Inferior parietal cortex (tissue), 1 donor: ENCODE measurements around the gene HTR1E.
"Not testable (repeated sequence)": the region's sequence is repeated elsewhere in the genome, so short reads cannot be mapped to it uniquely, and the experiment has no call there.

Source experiments
- DNase-seq: peaks from one replicate; pipeline ENCODE4 v3.0.0-alpha.2; 2016; ENCODE audit errors: extremely low spot score

HTR1E gene

GRCh38 chr6:86973088-86973487 lies 35.8 kb downstream of the HTR1E start:
- DNase-seq, result no peak

DNA sequence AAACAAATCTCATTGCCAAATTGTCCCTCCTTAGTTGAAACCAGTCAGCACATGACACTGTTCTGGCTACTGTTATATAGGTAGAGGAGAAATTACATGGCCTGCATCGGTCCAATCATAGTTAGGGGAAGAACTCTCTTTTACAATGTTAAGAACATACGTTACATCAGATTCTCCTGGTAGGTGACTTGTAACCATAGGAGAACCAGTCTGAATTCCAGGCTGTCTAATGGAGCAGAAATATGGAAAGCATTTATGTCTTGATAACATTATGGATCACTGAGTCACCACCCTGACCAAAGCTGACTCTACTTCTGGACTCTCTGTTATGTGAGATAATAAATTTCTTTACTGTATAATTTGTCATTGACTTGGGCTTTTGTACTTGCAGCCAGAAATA lies 40.9 kb downstream of the HTR1E start:
- no peak for DNase-seq

DNA sequence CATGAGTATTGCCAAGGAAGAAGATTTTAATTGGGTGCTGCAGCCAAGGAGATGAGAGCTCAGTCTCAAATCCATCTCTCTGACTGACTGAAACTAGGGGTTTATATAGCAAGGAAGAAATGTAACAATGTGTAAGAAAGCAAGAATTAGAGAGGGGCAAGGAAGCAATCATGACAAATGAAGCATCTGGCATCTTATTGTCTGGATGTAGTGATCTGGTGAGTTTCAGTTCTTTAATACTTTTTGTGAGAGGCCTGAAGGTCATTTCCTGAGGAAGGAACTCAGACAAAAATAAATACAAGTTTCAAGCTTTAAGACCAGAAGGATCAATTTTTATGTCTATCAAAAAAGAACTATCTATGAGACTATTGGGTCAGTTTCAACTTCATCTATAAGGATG lies 64.2 kb downstream of the HTR1E start:
- DNase-seq, result no peak

DNA sequence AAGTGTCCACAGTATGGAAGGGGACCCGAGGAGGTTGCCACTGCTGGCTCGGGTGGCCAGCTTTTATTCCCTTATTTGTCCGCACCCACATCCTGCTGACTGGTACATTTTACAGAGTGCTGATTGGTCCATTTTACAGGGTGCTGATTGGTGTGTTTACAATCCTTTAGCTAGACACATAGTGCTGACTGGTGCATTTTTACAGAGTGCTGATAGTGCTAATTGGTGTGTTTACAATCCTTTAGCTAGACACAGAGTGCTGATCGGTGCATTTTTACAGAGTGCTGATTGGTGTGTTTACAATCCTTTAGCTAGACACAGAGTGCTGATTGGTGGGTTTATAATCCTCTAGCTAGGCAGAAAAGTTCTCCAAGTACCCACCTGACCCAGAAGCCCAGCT lies 65.1 kb downstream of the HTR1E start:
- not testable (repeated sequence) for DNase-seq

DNA sequence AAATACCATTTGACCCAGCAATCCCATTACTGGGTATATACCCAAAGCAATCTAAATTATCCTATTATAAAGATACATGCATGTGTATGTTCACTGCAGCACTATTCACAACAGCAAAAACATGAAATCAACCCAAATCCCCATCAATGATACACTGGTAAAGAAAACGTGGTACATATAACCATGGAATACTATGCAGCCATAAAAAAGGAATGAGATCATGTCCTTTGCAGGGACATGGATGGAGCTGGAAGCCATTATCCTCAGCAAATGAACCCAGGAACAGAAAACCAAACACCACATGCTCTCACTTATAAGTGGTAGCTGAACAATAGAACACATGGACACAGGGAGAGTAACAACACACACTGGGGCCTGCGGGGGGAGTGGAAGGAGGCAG lies 69.2 kb downstream of the HTR1E start:
- not testable (repeated sequence) for DNase-seq

DNA sequence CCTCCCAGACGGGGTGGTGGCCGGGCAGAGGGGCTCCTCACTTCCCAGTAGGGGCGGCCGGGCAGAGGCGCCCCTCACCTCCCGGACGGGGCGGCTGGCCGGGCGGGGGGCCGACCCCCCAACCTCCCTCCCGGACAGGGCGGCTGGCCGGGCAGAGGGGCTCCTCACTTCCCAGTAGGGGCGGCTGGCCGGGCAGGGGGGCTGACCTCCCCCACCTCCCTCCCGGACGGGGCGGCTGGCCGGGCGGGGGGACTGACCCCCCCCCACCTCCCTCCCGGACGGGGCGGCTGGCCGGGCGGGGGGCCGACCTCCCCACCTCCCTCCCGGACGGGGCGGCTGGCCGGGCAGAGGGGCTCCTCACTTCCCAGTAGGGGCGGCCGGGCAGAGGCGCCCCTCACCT lies 72.3 kb downstream of the HTR1E start:
- not testable (repeated sequence) for DNase-seq

GRCh38 chr6:87012035-87012434 lies 74.7 kb downstream of the HTR1E start:
- no peak for DNase-seq

- no peak for DNase-seq
These were observed 75.4 kb downstream of the HTR1E start for GRCh38 chr6:87012743-87013142.

GRCh38 chr6:87016772-87017171 lies 79.4 kb downstream of the HTR1E start:
- no peak for DNase-seq

DNA sequence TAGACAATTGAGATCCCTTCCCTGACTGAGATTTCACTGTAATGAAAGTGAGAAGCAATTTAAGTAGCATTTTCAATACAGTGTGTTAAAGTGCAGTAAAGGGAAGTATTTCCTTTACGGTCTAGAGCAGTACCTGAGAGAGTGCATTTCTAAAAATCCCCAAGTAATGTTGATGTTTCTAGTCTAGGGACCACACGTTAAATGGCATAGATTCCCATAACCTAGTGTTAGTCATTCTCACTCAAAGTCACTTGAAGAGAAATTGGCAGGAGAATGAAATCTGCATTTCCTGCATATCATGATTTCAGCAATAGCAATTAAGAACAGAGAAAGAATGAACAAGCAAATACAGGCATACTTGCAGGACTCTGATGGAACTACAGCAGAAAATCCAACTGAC lies 89.7 kb downstream of the HTR1E start:
- no peak for DNase-seq

- DNase-seq, result peak; percentile 58
These were observed 92.5 kb downstream of the HTR1E start for GRCh38 chr6:87029711-87030314.

DNA sequence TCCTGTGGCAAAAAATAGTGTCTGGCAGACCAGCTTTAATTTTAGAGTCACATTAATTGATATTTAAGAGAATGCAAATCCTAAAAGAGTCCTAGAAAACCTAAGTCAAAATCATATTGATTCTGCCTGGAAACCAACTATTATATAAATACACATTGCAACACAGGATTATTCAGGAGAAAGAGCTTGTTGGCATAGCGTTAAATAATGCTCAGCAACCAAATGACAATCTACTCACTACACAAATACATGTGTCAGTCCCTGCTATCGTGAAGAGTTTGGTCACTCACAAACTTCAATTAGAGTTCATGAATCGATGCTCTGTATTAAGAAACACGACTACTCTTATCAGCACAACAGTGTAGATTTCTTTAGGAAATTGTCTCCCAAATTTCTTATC lies 103.4 kb downstream of the HTR1E start:
- no peak for DNase-seq

- DNase-seq, result no peak
These were observed 108.3 kb downstream of the HTR1E start for GRCh38 chr6:87045521-87046075.

- no peak for DNase-seq
These were observed 112.5 kb downstream of the HTR1E start for GRCh38 chr6:87049779-87050178.

DNA sequence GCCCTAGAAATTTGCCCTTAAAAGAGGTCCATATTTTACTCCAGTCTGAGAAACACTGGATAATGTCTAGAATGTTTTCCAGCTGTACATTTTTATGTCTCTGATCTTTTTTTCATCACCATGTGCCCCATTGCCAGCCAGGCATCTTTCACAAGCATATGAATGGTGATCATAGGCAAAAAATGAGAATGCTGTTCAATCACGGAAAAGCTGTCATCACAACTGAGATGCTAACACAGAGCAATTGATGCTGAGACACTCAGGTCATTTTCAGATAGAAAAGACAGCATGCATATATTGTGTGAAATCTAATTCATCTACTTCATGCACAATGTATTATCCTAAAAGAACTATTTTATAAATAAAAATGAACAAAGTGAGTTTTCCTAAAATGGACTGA lies 116.0 kb downstream of the HTR1E start:
- no peak for DNase-seq

GRCh38 chr6:87054143-87054833 lies 117.0 kb downstream of the HTR1E start:
- no peak for DNase-seq

DNA sequence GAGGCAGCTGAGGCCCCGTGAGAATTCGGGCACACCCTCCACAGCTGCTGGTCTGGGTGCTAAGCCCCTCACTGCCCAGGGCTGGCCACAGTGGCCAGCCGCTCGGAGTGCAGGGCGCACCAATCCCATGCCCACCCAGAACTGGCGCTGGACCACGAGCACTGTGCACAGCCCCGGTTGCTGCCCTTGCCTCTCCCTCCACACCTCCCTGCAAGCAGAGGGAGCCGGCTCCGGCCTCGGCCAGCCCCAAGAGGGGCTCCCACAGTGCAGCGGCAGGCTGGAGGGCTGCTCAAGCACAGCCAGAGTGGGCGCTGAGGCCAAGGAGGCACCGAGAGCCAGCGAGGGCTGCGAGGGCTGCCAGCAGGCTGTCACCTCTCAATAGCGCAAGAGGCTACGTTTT lies 122.6 kb downstream of the HTR1E start:
- DNase-seq, result no peak

DNA sequence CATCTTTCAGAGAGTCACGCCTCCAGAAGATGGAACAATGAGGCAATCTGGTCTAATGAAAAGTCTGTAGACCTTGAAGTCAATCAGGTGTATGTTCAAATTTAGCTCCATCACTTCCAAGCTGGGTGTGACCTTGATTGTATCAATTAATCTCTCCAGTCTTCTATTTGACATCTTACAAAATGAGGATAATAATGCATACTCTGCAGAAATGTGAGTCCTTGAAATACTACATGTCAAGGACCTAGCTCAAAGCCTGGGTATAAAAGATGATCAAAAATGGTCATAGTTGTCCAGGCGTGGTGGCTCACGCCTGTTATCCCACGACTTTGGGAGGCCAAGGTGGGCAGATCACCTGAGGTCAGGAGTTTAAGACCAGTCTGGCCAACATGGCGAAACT lies 127.8 kb downstream of the HTR1E start:
- DNase-seq, result no peak
